ENCODE data around the gene KLC4. TPM values are rescaled to one million over a fixed set of nuclear protein-coding genes. Genes with fewer than 3 reads are reported as not detected.
"Not testable (repeated sequence)": the region's sequence is repeated elsewhere in the genome, so short reads cannot be mapped to it uniquely, and the experiment has no call there.

The KLC4 gene
- total and polyA plus RNA-seq, 11 donors = 18.8 to 35.4 (median 26.9) TPM

DNA sequence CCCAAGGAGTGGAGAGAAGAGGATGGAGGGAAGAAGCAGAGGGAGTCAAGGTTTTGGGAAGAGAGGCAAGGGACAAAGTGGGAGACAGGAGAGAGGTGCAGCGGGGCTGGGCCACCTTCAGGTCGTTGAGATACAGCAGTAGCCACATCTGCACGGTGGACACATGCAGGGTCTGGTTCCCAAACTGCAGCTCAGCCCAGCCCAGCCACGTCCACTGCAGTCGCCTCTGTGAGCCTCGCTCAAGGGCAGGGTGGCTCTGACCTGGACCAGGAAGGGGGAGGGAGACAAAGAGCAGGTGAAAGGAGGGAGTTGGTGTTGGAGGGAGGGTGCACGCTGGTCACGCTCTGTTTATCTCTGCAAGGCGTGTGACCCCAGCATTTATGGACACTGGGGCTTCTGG lies 20.7 kb upstream of the KLC4 start:
- H3K9me3 ChIP-seq = no peaks in the 10 kb centered on the region
- peaks cover 0 to 24% (median 5%) of the 10 kb centered on the region in 12 donors for H3K4me1 ChIP-seq
- DNase-seq (no peak), ATAC-seq (no peak)
- 76 to 86% (median 81%) methylated on average over 9 of the region's 9 CpGs for WGBS, 4 donors
- intact Hi-C loops (cut with DNase I) = no loop called here
- H3K4me3 ChIP-seq = no peak overlapping the region
- TF ChIP-seq, protein P1, sequence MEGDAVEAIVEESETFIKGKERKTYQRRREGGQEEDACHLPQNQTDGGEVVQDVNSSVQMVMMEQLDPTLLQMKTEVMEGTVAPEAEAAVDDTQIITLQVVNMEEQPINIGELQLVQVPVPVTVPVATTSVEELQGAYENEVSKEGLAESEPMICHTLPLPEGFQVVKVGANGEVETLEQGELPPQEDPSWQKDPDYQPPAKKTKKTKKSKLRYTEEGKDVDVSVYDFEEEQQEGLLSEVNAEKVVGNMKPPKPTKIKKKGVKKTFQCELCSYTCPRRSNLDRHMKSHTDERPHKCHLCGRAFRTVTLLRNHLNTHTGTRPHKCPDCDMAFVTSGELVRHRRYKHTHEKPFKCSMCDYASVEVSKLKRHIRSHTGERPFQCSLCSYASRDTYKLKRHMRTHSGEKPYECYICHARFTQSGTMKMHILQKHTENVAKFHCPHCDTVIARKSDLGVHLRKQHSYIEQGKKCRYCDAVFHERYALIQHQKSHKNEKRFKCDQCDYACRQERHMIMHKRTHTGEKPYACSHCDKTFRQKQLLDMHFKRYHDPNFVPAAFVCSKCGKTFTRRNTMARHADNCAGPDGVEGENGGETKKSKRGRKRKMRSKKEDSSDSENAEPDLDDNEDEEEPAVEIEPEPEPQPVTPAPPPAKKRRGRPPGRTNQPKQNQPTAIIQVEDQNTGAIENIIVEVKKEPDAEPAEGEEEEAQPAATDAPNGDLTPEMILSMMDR (IDR thresholded peaks at IDR 0.05) = no peak
- TF ChIP-seq POLR2A (IDR thresholded peaks at IDR 0.05) = no peak
- H3K27ac ChIP-seq = no peak overlapping the region
- H3K27me3 ChIP-seq = no peaks in the 10 kb centered on the region
- peaks cover 0 to 82% (median 62%) of the 10 kb centered on the region in 9 donors for H3K36me3 ChIP-seq

DNA sequence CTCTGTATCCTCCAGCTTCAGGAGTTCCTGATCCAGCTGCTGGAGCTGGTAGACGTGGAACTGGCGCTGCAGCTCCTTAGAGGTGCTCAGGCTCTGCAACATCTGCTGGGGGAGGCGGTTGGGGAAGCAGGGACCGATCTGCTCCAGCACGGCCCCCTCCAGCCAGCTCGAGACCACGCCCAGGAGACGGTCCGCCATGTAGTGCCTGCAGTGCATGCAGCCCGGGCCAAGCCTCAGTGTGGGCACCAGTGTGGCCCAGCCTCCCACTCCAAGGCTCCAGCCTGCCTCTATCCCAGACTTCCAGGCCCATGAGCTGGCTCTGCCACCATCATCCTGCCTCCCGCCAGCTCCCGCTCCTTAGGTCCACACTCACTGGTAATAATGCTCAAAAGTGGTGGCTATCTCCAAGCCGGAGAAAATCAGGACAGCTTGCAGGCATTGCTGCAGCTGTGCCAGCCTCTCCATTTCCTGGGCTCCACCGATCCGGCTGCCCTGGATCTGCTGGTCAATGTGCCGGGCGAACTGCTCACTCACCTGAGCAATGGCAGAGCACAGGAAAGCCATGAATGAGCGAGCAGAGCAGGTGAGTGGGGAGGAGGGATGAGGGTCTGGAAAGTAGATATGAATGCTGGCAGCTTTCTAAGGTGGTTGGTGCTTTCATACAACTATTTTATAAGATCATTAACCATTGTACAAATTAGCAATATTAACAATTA lies 18.7 kb upstream of the KLC4 start:
- Histone ChIP-seq H3K36me3 (peaks cover 0 to 85% (median 58%) of the 10 kb centered on the region in 9 donors), H3K27me3 (no peaks in the 10 kb centered on the region), H3K9me3 (no peaks in the 10 kb centered on the region), H3K4me1 (peaks cover 0 to 17% (median 1%) of the 10 kb centered on the region in 12 donors), H3K27ac (no peak overlapping the region), H3K4me3 (no peak overlapping the region)
- no peak for ATAC-seq
- DNase-seq = no peak
- intact Hi-C loops (cut with DNase I) = no loop called here
- TF ChIP-seq POLR2A (IDR thresholded peaks at IDR 0.05) = no peak
- TF ChIP-seq, protein P1 (IDR thresholded peaks at IDR 0.05) = no peak
- WGBS, 4 donors = 93 to 96% (median 94%) methylated on average over 17 to 18 of the region's 18 CpGs

DNA sequence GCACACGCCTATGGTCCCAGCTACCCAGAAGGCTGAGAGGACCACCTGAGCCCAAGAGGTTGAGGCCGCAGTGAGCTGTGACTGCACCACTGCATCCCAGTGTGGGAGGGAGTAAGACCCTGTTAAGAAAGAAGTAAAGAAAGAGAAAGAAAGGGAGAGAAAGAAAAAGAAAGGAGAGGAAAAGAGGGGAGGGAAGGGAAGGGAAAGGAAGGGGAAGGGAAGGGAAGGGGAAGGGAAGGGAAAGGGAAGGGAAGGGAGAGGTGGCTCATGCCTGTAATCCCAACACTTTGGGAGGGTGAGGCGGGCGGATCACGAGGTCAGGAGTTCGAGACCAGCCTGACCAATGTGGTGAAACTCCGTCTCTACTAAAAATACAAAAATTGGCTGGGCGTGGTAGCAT lies 18.0 kb upstream of the KLC4 start:
- H3K27me3 ChIP-seq; DNase-seq; H3K27ac ChIP-seq; H3K4me3 ChIP-seq; H3K9me3 ChIP-seq; ATAC-seq; intact Hi-C loops (cut with DNase I): not testable (repeated sequence)
- WGBS, 4 donors = 93 to 96% (median 95%) methylated on average over 8 of the region's 8 CpGs
- H3K4me1 ChIP-seq = peaks cover 0 to 11% (median 1%) of the 10 kb centered on the region in 12 donors
- H3K36me3 ChIP-seq = peaks cover 0 to 91% (median 64%) of the 10 kb centered on the region in 9 donors

DNA sequence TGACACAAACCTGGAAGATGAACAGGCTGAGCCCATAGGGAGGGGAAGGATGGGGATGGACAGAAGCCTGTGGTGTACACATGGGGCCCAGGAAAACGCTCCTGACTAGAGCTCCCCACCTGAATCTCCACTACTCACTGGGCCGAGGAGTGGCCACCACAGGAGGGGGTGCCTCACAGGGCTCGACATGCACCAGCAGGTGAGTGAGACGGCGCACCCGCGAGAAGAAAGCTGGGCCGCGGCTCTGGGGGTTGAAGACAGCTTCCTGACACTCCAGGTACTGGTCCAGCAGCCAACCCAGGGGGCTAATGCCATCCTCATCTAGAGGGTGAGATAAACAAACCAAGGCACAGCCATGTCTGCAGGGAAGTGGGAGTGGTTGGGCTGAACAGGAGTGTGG lies 16.1 kb upstream of the KLC4 start:
- TF ChIP-seq POLR2A (IDR thresholded peaks at IDR 0.05) = no peak
- TF ChIP-seq, protein P1 (IDR thresholded peaks at IDR 0.05) = no peak
- no peak overlapping the region for H3K27ac ChIP-seq
- intact Hi-C loops (cut with DNase I) = no loop called here
- no peaks in the 10 kb centered on the region for H3K4me1 ChIP-seq
- no peak overlapping the region for H3K4me3 ChIP-seq
- no peaks in the 10 kb centered on the region for H3K9me3 ChIP-seq
- DNase-seq = no peak
- H3K27me3 ChIP-seq = no peaks in the 10 kb centered on the region
- peaks cover 0 to 91% (median 69%) of the 10 kb centered on the region in 9 donors for H3K36me3 ChIP-seq
- no peak for ATAC-seq
- WGBS, 4 donors = 91 to 96% (median 94%) methylated on average over 9 of the region's 9 CpGs

All from heart left ventricle (tissue), 16 donors.